ENCODE results near the gene CCDC192. TPM values are rescaled to one million over a fixed set of nuclear protein-coding genes. Genes with fewer than 3 reads are reported as not detected.

CCDC192 gene
- total and polyA plus RNA-seq, 2 donors (not counting 3 experiments of a cell fraction or from before 2014, with no cell fraction given) = not detected

GRCh38 chr5:127813633-127814587, 110.7 kb downstream of the CCDC192 start:
- Histone ChIP-seq H3K4me3 (replicated peaks in 1 of 3; ENCODE audit: insufficient read depth in 1 of 3, low read depth in 1 of 3, low read length in 3 of 3) (no peak overlapping the region), H3K79me2 (ENCODE audit: control insufficient read depth, insufficient read depth, low read length) (no peaks in the 10 kb centered on the region), H3K9me3 (replicated peaks; ENCODE audit: control insufficient read depth, insufficient read depth, low read length) (no peaks in the 10 kb centered on the region), H3K27me3 (ENCODE audit: control insufficient read depth in 2 of 2, insufficient read depth in 2 of 2, low read length in 2 of 2) (no peaks in the 10 kb centered on the region), H3K27ac (ENCODE audit: insufficient read depth, low read depth, low read length) (peak overlapping the region; percentile 76), H4K20me1 (replicated peaks; ENCODE audit: control insufficient read depth, extremely low read depth, insufficient read depth, low read length) (no peaks in the 10 kb centered on the region), H3K9ac (replicated peaks; ENCODE audit: extremely low read depth, insufficient read depth, low read length) (peak overlapping the region; percentile 61), H2AFZ (ENCODE audit: low read depth, low read length) (peak overlapping the region; percentile 60), H3K4me2 (ENCODE audit: insufficient read depth, low read length) (peak overlapping the region; percentile 79), H3K9me1 (replicated peaks; ENCODE audit: control insufficient read depth, extremely low read depth, insufficient read depth, low read length) (no peaks in the 10 kb centered on the region), H3K4me1 (ENCODE audit: control insufficient read depth, extremely low read depth, insufficient read depth, low read length) (peaks cover 23% of the 10 kb centered on the region), H3K36me3 (ENCODE audit: control insufficient read depth in 2 of 2, extremely low read depth in 1 of 2, insufficient read depth in 2 of 2, low read length in 2 of 2) (no peaks in the 10 kb centered on the region)
- peak; percentile 82 for FAIRE-seq
- TF ChIP-seq JUN (IDR thresholded peaks at IDR 0.05; ENCODE audit: borderline replicate concordance, insufficient read depth, insufficient read length, low read depth) = peak; percentile 41
- no peak for TF ChIP-seq MAX (IDR thresholded peaks at IDR 0.05; ENCODE audit: insufficient read depth, insufficient read length)
- no peak for TF ChIP-seq POLR2A (IDR thresholded peaks at IDR 0.05; ENCODE audit: low read depth, low read length)
- TF ChIP-seq EZH2 (IDR thresholded peaks at IDR 0.05; ENCODE audit: borderline replicate concordance, low read depth, low read length, severe bottlenecking) = no peak
- TF ChIP-seq CTCF (IDR thresholded peaks at IDR 0.05; ENCODE audit: extremely low read depth in 1 of 2, insufficient read depth in 1 of 2, low read depth in 1 of 2, low read length in 2 of 2) = no peak
- no peak for TF ChIP-seq GATA2 (IDR thresholded peaks at IDR 0.05; ENCODE audit: insufficient read depth, insufficient read length, low read depth, low read length)
- TF ChIP-seq FOS (IDR thresholded peaks at IDR 0.05; ENCODE audit: borderline replicate concordance, insufficient read depth, low read length) = peak; percentile 80
- TF ChIP-seq POLR2AphosphoS5 (IDR thresholded peaks at IDR 0.05; ENCODE audit: insufficient read depth, low read depth, low read length) = no peak
- TF ChIP-seq MYC (IDR thresholded peaks at IDR 0.05; ENCODE audit: low read depth, low read length) = no peak
- intact Hi-C loops (cut with micrococcal nuclease) = loop anchor here (1.0 to 5.0 kb wide), 8 partner anchors 12 to 269 kb away; partner anchors contain the start of gene SLC12A2
- dilution Hi-C loops (cut with MboI; ENCODE audit: extremely low pct_ligation_motif_present, low sequenced_read_pairs) = no loop called here
- peak; percentile 83 for DNase-seq (ENCODE audit: low read depth, low spot score)
- BruUV-seq (replicated peaks) = no TSS peak
- ChIA-PET CTCF (interaction anchor here (1.0 to 2.0 kb wide), 9 partner anchors 12 to 388 kb away, joined by 3 to 7 read pairs (median 4); no protein-coding TSS in a partner anchor), POLR2A (no interaction called here)

All from endothelial cell of umbilical vein (primary cell).